Tibial nerve (tissue), 4 donors: ENCODE results near the gene TTC38.

Experiments
- CTCF ChIP-seq, 5 experiments: fragments of 200-600 bp in 3 of 5; fragments of 450-650 bp in 2 of 5; sonication (generic) in 3 of 5; IDR thresholded peaks; one replicate each; pipeline ENCODE4 v1.5.1; 2016 to 2019; ENCODE audit warnings: antibody characterized with exemption in 5 of 5, mild to moderate bottlenecking in 3 of 5, moderate library complexity in 2 of 5
- EP300 ChIP-seq, 2 donors: sonication (generic); formaldehyde crosslinking; IDR thresholded peaks; one replicate each; pipeline ENCODE4 v1.6.1; 2017; ENCODE audit warnings: antibody characterized with exemption in 2 of 2, mild to moderate bottlenecking in 1 of 2
- POLR2A ChIP-seq, 2 donors: fragments of 450-650 bp; IDR thresholded peaks; one replicate each; pipeline ENCODE4 v1.6.1; 2017; ENCODE audit warnings: antibody characterized with exemption in 2 of 2, mild to moderate bottlenecking in 2 of 2, moderate library complexity in 2 of 2

GRCh38 chr22:46272196-46272595, 4.4 kb downstream of the TTC38 start:
- TF ChIP-seq CTCF (IDR thresholded peaks at IDR 0.05) (no peak), POLR2A (IDR thresholded peaks at IDR 0.05) (no peak), EP300 (IDR thresholded peaks at IDR 0.05) (no peak)
